H9 (cell line): ENCODE data around the gene BCAS3. TPM values are rescaled to one million over a fixed set of nuclear protein-coding genes. Genes with fewer than 3 reads are reported as not detected.

ENCODE experiments used
- DNase-seq: peaks from one replicate; pipeline ENCODE4 v3.0.0-alpha.2; 2017
- H2AFZ ChIP-seq: one replicate; pipeline ENCODE4 v1.6.1; 2013; ENCODE audit warnings: mild to moderate bottlenecking, low read length, control low read depth, moderate library complexity
- H2AK5ac ChIP-seq: 2 replicates; pipeline ENCODE4 v1.6.1; 2013; ENCODE audit warnings: low read length, control low read depth, mixed read lengths; ENCODE audit not compliant: insufficient read length
- H2BK120ac ChIP-seq: one replicate; pipeline ENCODE4 v1.6.1; 2013; ENCODE audit warnings: low read depth, mild to moderate bottlenecking, low read length, control low read depth, inconsistent platforms; ENCODE audit not compliant: poor library complexity, severe bottlenecking
- H2BK12ac ChIP-seq: 2 replicates; pipeline ENCODE4 v1.6.1; 2013; ENCODE audit warnings: low read length, control low read depth, mixed read lengths, low read depth; ENCODE audit not compliant: insufficient read length
- H2BK15ac ChIP-seq: 2 replicates; pipeline ENCODE4 v1.6.1; 2013; ENCODE audit warnings: low read depth, low read length, control low read depth
- H2BK20ac ChIP-seq: one replicate; pipeline ENCODE4 v1.6.1; 2013; ENCODE audit warnings: low read depth, mild to moderate bottlenecking, low read length, control low read depth, inconsistent platforms; ENCODE audit not compliant: poor library complexity, severe bottlenecking
- H2BK5ac ChIP-seq: 2 replicates; pipeline ENCODE4 v1.6.1; 2013; ENCODE audit warnings: low read length, control low read depth, mixed read lengths; ENCODE audit not compliant: insufficient read length
- H3K14ac ChIP-seq: 2 replicates; pipeline ENCODE4 v1.6.1; 2013; ENCODE audit warnings: low read length, control low read depth; ENCODE audit not compliant: insufficient read depth
- H3K18ac ChIP-seq: 2 replicates; pipeline ENCODE4 v1.6.1; 2013; ENCODE audit warnings: low read depth, mild to moderate bottlenecking, mixed read lengths, low read length, control low read depth; ENCODE audit not compliant: insufficient read length
- H3K23ac ChIP-seq: 2 replicates; pipeline ENCODE4 v1.6.1; 2013; ENCODE audit warnings: low read length, control low read depth, mixed read lengths, low read depth; ENCODE audit not compliant: insufficient read length
- H3K23me2 ChIP-seq: 2 replicates; pipeline ENCODE4 v1.6.1; 2013; ENCODE audit warnings: low read depth, mild to moderate bottlenecking, mixed read lengths, low read length, control low read depth; ENCODE audit not compliant: insufficient read length, poor library complexity, severe bottlenecking
- H3K27ac ChIP-seq: 2 replicates; pipeline ENCODE4 v1.5.1; 2013; ENCODE audit warnings: low read length, control low read depth, mixed read lengths, low read depth; ENCODE audit not compliant: insufficient read length
- H3K27me3 ChIP-seq: 2 replicates; pipeline ENCODE4 v1.6.1; 2013; ENCODE audit warnings: low read length, control low read depth, inconsistent platforms; ENCODE audit not compliant: insufficient read depth
- H3K4ac ChIP-seq: 2 replicates; pipeline ENCODE4 v1.6.1; 2013; ENCODE audit warnings: low read depth, mild to moderate bottlenecking, control low read depth, inconsistent platforms, low read length, moderate library complexity
- H3K4me1 ChIP-seq: 2 replicates; pipeline ENCODE4 v1.6.1; 2013; ENCODE audit warnings: low read length, control low read depth, inconsistent platforms; ENCODE audit not compliant: insufficient read depth
- H3K4me2 ChIP-seq: 2 replicates; pipeline ENCODE4 v1.6.1; 2013; ENCODE audit warnings: low read length, control low read depth, mixed read lengths; ENCODE audit not compliant: insufficient read length, insufficient read depth
- H3K56ac ChIP-seq: 2 replicates; pipeline ENCODE4 v1.6.1; 2013; ENCODE audit warnings: low read depth, mild to moderate bottlenecking, mixed read lengths, low read length, control low read depth; ENCODE audit not compliant: insufficient read length
- H3K79me1 ChIP-seq: 2 replicates; pipeline ENCODE4 v1.6.1; 2013; ENCODE audit warnings: low read depth, mild to moderate bottlenecking, moderate library complexity, low read length, control low read depth, inconsistent platforms; ENCODE audit not compliant: insufficient read depth, poor library complexity, severe bottlenecking
- H3K79me2 ChIP-seq: 2 replicates; pipeline ENCODE4 v1.6.1; 2013; ENCODE audit warnings: low read length, control low read depth, inconsistent platforms; ENCODE audit not compliant: insufficient read depth
- H3K9ac ChIP-seq: 2 replicates; pipeline ENCODE4 v1.6.1; 2013; ENCODE audit warnings: low read length, control low read depth, mixed read lengths; ENCODE audit not compliant: insufficient read length; ENCODE audit errors: extremely low read depth
- H3K9me3 ChIP-seq: one replicate; pipeline ENCODE4 v1.6.1; 2013; ENCODE audit warnings: low read depth, low read length, inconsistent platforms; ENCODE audit not compliant: control insufficient read depth
- H3T11ph ChIP-seq: one replicate; pipeline ENCODE4 v1.6.1; 2013; ENCODE audit warnings: mild to moderate bottlenecking, low read length, control low read depth, inconsistent platforms
- H4K20me1 ChIP-seq: one replicate; pipeline ENCODE4 v1.6.1; 2013; ENCODE audit not compliant: control insufficient read depth, insufficient read length, insufficient read depth
- H4K5ac ChIP-seq: 2 replicates; pipeline ENCODE4 v1.6.1; 2013; ENCODE audit warnings: low read depth, mild to moderate bottlenecking, mixed read lengths, low read length, control low read depth; ENCODE audit not compliant: insufficient read length
- H4K8ac ChIP-seq: replicated peaks from 2 replicates; pipeline ENCODE4 v1.6.1; 2013; ENCODE audit warnings: low read length, control low read depth, mixed read lengths, low read depth; ENCODE audit not compliant: insufficient read length
- H4K91ac ChIP-seq: 2 replicates; pipeline ENCODE4 v1.6.1; 2013; ENCODE audit warnings: low read depth, mild to moderate bottlenecking, moderate library complexity, mixed read lengths, low read length, control low read depth; ENCODE audit not compliant: insufficient read length
- H3K27ac Mint-ChIP-seq, 3 experiments: 2 replicates in 2 of 3; 3 replicates in 1 of 3; pipeline ENCODE4 v1.8.0; 2020 to 2021; ENCODE audit warnings: mixed read lengths in 3 of 3, mild to moderate bottlenecking in 1 of 3, moderate library complexity in 1 of 3
- H3K27me3 Mint-ChIP-seq: 2 replicates; pipeline ENCODE4 v1.8.0; 2021; ENCODE audit warnings: low read depth, mild to moderate bottlenecking, moderate library complexity, mixed read lengths
- H3K36me3 Mint-ChIP-seq, 3 experiments: 2 replicates in 2 of 3; 3 replicates in 1 of 3; pipeline ENCODE4 v1.8.0; 2020 to 2021; ENCODE audit warnings: low read depth in 3 of 3, mixed read lengths in 3 of 3; ENCODE audit not compliant: insufficient read depth in 1 of 3
- H3K4me1 Mint-ChIP-seq, 2 experiments: 2 replicates each; pipeline ENCODE4 v1.8.0; 2020; ENCODE audit warnings: mixed read lengths in 2 of 2
- H3K4me3 Mint-ChIP-seq, 2 experiments: 2 replicates in 1 of 2; 3 replicates in 1 of 2; pipeline ENCODE4 v1.8.0; 2020 to 2021; ENCODE audit warnings: mild to moderate bottlenecking in 2 of 2, mixed read lengths in 2 of 2, moderate library complexity in 1 of 2
- H3K9me3 Mint-ChIP-seq, 2 experiments: 2 replicates in 1 of 2; 3 replicates in 1 of 2; pipeline ENCODE4 v1.8.0; 2020; ENCODE audit warnings: mild to moderate bottlenecking in 2 of 2, mixed read lengths in 2 of 2, moderate library complexity in 1 of 2
- WGBS: extraction: QIAGEN DNeasy Blood & Tissue Kit; methylation state at CpG from one replicate; pipeline ENCODE4 v1.1.7; 2013; ENCODE audit warnings: missing lambda C conversion rate, low lambda C conversion rate, mixed read lengths; ENCODE audit not compliant: insufficient read length; ENCODE audit errors: extremely low coverage; 5-methylcytosine and 5-hydroxymethylcytosine counted together
- total RNA-seq: library from RNA; stranded (reverse); gene quantifications from 2 replicates; pipeline ENCODE4 v1.2.1, GENCODE V29; 2021
- TF ChIP-seq, protein P1 (sequence below): fragments of 200-600 bp; sonication (generic); conservative IDR thresholded peaks from 3 replicates; pipeline ENCODE4 v1.8.0; 2021; ENCODE audit warnings: antibody characterized with exemption, mild to moderate bottlenecking

BCAS3 gene
- total RNA-seq, 1 experiment from 2014 or later = 22.4 TPM

DNA sequence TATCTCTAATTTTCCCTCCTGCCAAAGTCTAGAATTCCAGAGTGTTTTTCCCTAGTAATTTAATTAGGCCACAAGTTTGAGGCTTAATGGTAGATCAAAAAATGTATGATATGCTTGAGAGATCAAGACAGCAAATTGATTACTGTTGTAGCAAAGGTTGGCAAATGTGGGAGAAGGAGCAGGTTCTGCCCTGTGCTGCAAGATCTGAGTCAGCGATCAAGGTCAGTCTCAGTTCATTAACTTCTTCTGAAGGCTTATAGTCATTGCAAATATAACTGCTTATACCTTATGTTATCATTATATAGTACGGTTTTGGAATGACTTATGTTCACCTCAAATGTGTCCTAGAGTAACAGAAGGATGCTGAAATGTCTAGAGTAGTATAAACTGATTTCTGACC lies 490.9 kb downstream of the BCAS3 start:
- no peak overlapping the region for H3K18ac ChIP-seq
- H3K4me3 Mint-ChIP-seq = no peak overlapping the region
- no peak overlapping the region for H4K91ac ChIP-seq
- DNase-seq = no peak
- H3K4me2 ChIP-seq = no peak overlapping the region
- H2BK120ac ChIP-seq = no peak overlapping the region
- no peaks in the 10 kb centered on the region for H3K27me3 Mint-ChIP-seq
- no peak overlapping the region for H2BK20ac ChIP-seq
- no peak overlapping the region for H4K5ac ChIP-seq
- H2BK12ac ChIP-seq = no peak overlapping the region
- no peak overlapping the region for H2AK5ac ChIP-seq
- peaks cover 5 to 8% of the 10 kb centered on the region in 2 experiments; a peak in 3 of 5 replicates for H3K9me3 Mint-ChIP-seq
- H3K27me3 ChIP-seq = no peaks in the 10 kb centered on the region
- no peaks in the 10 kb centered on the region for H4K20me1 ChIP-seq
- WGBS = no CpG with 5 or more reads among the region's 2 CpGs
- H3K79me2 ChIP-seq = no peaks in the 10 kb centered on the region
- H3K4me1 ChIP-seq = no peaks in the 10 kb centered on the region
- H3K9me3 ChIP-seq = no peaks in the 10 kb centered on the region
- no peak overlapping the region for H3K9ac ChIP-seq
- H3K14ac ChIP-seq = no peak overlapping the region
- H2BK15ac ChIP-seq = no peak overlapping the region
- no peak overlapping the region for H2AFZ ChIP-seq
- no peak overlapping the region for H3K27ac ChIP-seq
- no peak overlapping the region for H4K8ac ChIP-seq
- H3K4me1 Mint-ChIP-seq = no peaks in the 10 kb centered on the region
- H3K23me2 ChIP-seq = no peaks in the 10 kb centered on the region
- no peak overlapping the region for H2BK5ac ChIP-seq
- peaks cover 5 to 12% (median 7%) of the 10 kb centered on the region in 3 experiments; a peak in 6 of 7 replicates for H3K36me3 Mint-ChIP-seq
- H3K79me1 ChIP-seq = no peaks in the 10 kb centered on the region
- no peak overlapping the region for H3K4ac ChIP-seq
- TF ChIP-seq, protein P1, sequence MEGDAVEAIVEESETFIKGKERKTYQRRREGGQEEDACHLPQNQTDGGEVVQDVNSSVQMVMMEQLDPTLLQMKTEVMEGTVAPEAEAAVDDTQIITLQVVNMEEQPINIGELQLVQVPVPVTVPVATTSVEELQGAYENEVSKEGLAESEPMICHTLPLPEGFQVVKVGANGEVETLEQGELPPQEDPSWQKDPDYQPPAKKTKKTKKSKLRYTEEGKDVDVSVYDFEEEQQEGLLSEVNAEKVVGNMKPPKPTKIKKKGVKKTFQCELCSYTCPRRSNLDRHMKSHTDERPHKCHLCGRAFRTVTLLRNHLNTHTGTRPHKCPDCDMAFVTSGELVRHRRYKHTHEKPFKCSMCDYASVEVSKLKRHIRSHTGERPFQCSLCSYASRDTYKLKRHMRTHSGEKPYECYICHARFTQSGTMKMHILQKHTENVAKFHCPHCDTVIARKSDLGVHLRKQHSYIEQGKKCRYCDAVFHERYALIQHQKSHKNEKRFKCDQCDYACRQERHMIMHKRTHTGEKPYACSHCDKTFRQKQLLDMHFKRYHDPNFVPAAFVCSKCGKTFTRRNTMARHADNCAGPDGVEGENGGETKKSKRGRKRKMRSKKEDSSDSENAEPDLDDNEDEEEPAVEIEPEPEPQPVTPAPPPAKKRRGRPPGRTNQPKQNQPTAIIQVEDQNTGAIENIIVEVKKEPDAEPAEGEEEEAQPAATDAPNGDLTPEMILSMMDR = no peak
- H3K23ac ChIP-seq = no peak overlapping the region
- no peak overlapping the region; a peak in 1 of 7 replicates for H3K27ac Mint-ChIP-seq
- H3T11ph ChIP-seq = no peak overlapping the region
- no peak overlapping the region for H3K56ac ChIP-seq
